Germinal center (tissue), 1 donor: Measurements from ENCODE around the gene ALOX12B.
A peak's percentile ranks its signal among the peaks of the same experiment; 100 is the strongest.

Source experiments
- DNase-seq: peaks from one replicate; pipeline ENCODE4 v3.0.0; 2012; ENCODE audit warnings: mixed read lengths, low spot score

ALOX12B gene

GRCh38 chr17:8087075-8087951 is at the start of gene ALOX12B:
ALOX12B (minus strand) TSS chr17:8087716; CDS start chr17:8087442, 274 bp downstream.
- no peak for DNase-seq

- no peak for DNase-seq
These were observed 46.4 kb upstream of the ALOX12B start for GRCh38 chr17:8133941-8134340.

GRCh38 chr17:8133399-8133798 is 45.9 kb upstream of the ALOX12B start:
- no peak for DNase-seq

GRCh38 chr17:8131844-8132441 is 44.4 kb upstream of the ALOX12B start:
- no peak for DNase-seq

GRCh38 chr17:8128125-8128784 is 40.7 kb upstream of the ALOX12B start:
- no peak for DNase-seq

- DNase-seq = no peak
These were observed 39.1 kb upstream of the ALOX12B start for GRCh38 chr17:8126491-8127066.

- no peak for DNase-seq
These were observed 38.5 kb upstream of the ALOX12B start for GRCh38 chr17:8125947-8126490.

- peak; percentile 74 for DNase-seq
These were observed 37.8 kb upstream of the ALOX12B start for GRCh38 chr17:8125154-8125946.

GRCh38 chr17:8124350-8125153 is 37.0 kb upstream of the ALOX12B start:
- no peak for DNase-seq

GRCh38 chr17:8123695-8124349 is 36.3 kb upstream of the ALOX12B start, which contains the start of gene HES7:
HES7 (minus strand) TSS chr17:8124106; CDS start chr17:8124084, 22 bp downstream.
- DNase-seq = no peak

- no peak for DNase-seq
These were observed 35.6 kb upstream of the ALOX12B start for GRCh38 chr17:8122924-8123694.

- no peak for DNase-seq
These were observed 35.0 kb upstream of the ALOX12B start for GRCh38 chr17:8122422-8122923.

GRCh38 chr17:8121681-8122421 is 34.3 kb upstream of the ALOX12B start:
- no peak for DNase-seq

- no peak for DNase-seq
These were observed 33.8 kb upstream of the ALOX12B start for GRCh38 chr17:8121407-8121680.

- DNase-seq = no peak
These were observed 33.2 kb upstream of the ALOX12B start for GRCh38 chr17:8120520-8121406.

- no peak for DNase-seq
These were observed 32.3 kb upstream of the ALOX12B start for GRCh38 chr17:8119581-8120519.
